K562 (cell line): ENCODE measurements around the gene GAB2. TPM values are rescaled to one million over a fixed set of nuclear protein-coding genes. Genes with fewer than 3 reads are reported as not detected.

Source experiments
- HES1 ChIP-seq: fragments of 450-650 bp; IDR thresholded peaks from 2 replicates; pipeline ENCODE4 v1.6.1; 2016; ENCODE audit warnings: low read depth, mild to moderate bottlenecking, moderate library complexity
- HIVEP1 ChIP-seq: fragments of 250-450 bp; sonication (Bioruptor Pico); IDR thresholded peaks from 2 replicates; pipeline ENCODE4 v1.4.0; 2020; ENCODE audit warnings: mild to moderate bottlenecking
- MAFF ChIP-seq: IDR thresholded peaks from 2 replicates; pipeline ENCODE4 v1.6.1; 2012; ENCODE audit warnings: low read length, improper control_type of control experiment
- MAFG ChIP-seq: fragments of 450-650 bp; conservative IDR thresholded peaks from 2 replicates; pipeline ENCODE4 v1.6.1; 2016; ENCODE audit warnings: missing genetic modification characterization, missing compliant biosample characterization
- MTF1 ChIP-seq: fragments of 250-450 bp; sonication (Bioruptor Pico); IDR thresholded peaks from 2 replicates; pipeline ENCODE4 v1.9.0; 2021; ENCODE audit warnings: moderate library complexity, mild to moderate bottlenecking, inconsistent platforms, borderline replicate concordance
- NCOA1 ChIP-seq: fragments of 450-650 bp; IDR thresholded peaks from 2 replicates; pipeline ENCODE4 v1.6.1; 2016; ENCODE audit warnings: low read depth
- NONO ChIP-seq, 2 experiments: fragments of 200-400 bp in 1 of 2; fragments of 450-650 bp in 1 of 2; formaldehyde crosslinking in 1 of 2; IDR thresholded peaks; 2 replicates each; pipeline ENCODE4 v1.6.1; 2017; ENCODE audit warnings: low read depth in 2 of 2, mild to moderate bottlenecking in 2 of 2, moderate library complexity in 2 of 2, low read length in 1 of 2
- NR1H2 ChIP-seq: sonication (generic); formaldehyde crosslinking; IDR thresholded peaks from 2 replicates; pipeline ENCODE4 v1.4.0; 2020; ENCODE audit warnings: mild to moderate bottlenecking, missing genetic modification reagents
- PHF8 ChIP-seq: fragments of 200-600 bp; sonication (generic); IDR thresholded peaks from 2 replicates; pipeline ENCODE4 v1.6.1; 2012; ENCODE audit warnings: mixed run types, mild to moderate bottlenecking, inconsistent platforms, low read length, moderate library complexity, borderline replicate concordance
- RAD21 ChIP-seq, 2 experiments: fragments of 250-450 bp in 1 of 2; fragments of 450-650 bp in 1 of 2; sonication (Bioruptor Pico) in 1 of 2; formaldehyde crosslinking in 1 of 2; IDR thresholded peaks in 1 of 2; conservative IDR thresholded peaks in 1 of 2; 2 replicates each; pipeline versions ENCODE4 v1.4.0 to v1.8.0; 2020 to 2022; ENCODE audit warnings: mild to moderate bottlenecking in 2 of 2, moderate library complexity in 1 of 2
- SIN3A ChIP-seq, 2 experiments: fragments of 150-350 bp in 1 of 2; IDR thresholded peaks; 2 replicates each; pipeline ENCODE4 v1.6.1; 2011 to 2016; ENCODE audit warnings: borderline replicate concordance in 2 of 2, low read depth in 2 of 2, low read length in 2 of 2, mild to moderate bottlenecking in 2 of 2, moderate library complexity in 2 of 2; ENCODE audit not compliant: control insufficient read depth in 1 of 2
- SMAD1 ChIP-seq: fragments of 150-350 bp; IDR thresholded peaks from 2 replicates; pipeline ENCODE4 v1.6.1; 2014; ENCODE audit warnings: low read length, low read depth; ENCODE audit not compliant: partially characterized antibody
- SMAD2 ChIP-seq: fragments of 150-350 bp; IDR thresholded peaks from 2 replicates; pipeline ENCODE4 v1.6.1; 2014; ENCODE audit warnings: low read depth, mild to moderate bottlenecking, low read length
- SP2 ChIP-seq: IDR thresholded peaks from 2 replicates; pipeline ENCODE4 v1.6.1; 2011; ENCODE audit warnings: mild to moderate bottlenecking, low read depth, low read length, moderate library complexity; ENCODE audit not compliant: poor library complexity, severe bottlenecking; ENCODE audit errors: extremely low read depth
- STAG1 ChIP-seq: sonication (generic); formaldehyde crosslinking; IDR thresholded peaks from 2 replicates; pipeline ENCODE4 v1.5.0; 2020; ENCODE audit warnings: missing genetic modification reagents, borderline replicate concordance
- TEAD2 ChIP-seq: fragments of 450-650 bp; IDR thresholded peaks from 2 replicates; pipeline ENCODE4 v1.6.1; 2016; ENCODE audit warnings: missing genetic modification characterization, control low read depth, missing compliant biosample characterization
- TEAD4 ChIP-seq, 2 experiments: sonication (generic) in 1 of 2; formaldehyde crosslinking in 1 of 2; IDR thresholded peaks; 2 replicates each; pipeline versions ENCODE4 v1.6.1 to v1.8.0; 2012 to 2022; ENCODE audit warnings: borderline replicate concordance in 1 of 2, inconsistent platforms in 1 of 2, low read length in 1 of 2, mild to moderate bottlenecking in 1 of 2, missing genetic modification reagents in 1 of 2
- ZBTB17 ChIP-seq: fragments of 450-650 bp; formaldehyde crosslinking; IDR thresholded peaks from 2 replicates; pipeline ENCODE4 v1.4.0; 2020; ENCODE audit warnings: mild to moderate bottlenecking
- ZBTB7A ChIP-seq: IDR thresholded peaks from 2 replicates; pipeline ENCODE4 v1.6.1; 2011; ENCODE audit warnings: low read depth, mild to moderate bottlenecking, low read length, moderate library complexity, borderline replicate concordance; ENCODE audit not compliant: control insufficient read depth
- ZNF184 ChIP-seq: sonication (generic); formaldehyde crosslinking; IDR thresholded peaks from 2 replicates; pipeline ENCODE4 v1.5.0; 2020; ENCODE audit warnings: missing genetic modification reagents
- polyA plus RNA-seq, 8 experiments: library from polyadenylated mRNA; depleted of rRNA in 4 of 8; stranded (reverse) in 5 of 8; unstranded in 3 of 8; fragments of >200 nt; fragmentation: Nextera tagmentation in 2 of 8; fragmentation: Illumina TruSeq in 1 of 8; extraction: Ambion mirVana in 2 of 8; extraction: Trizol in 1 of 8; gene quantifications; 2 replicates each; pipeline versions ENCODE4 v1.2.1 to v1.2.3, GENCODE V29; 2011 to 2014; ENCODE audit warnings: inconsistent platforms in 1 of 8, missing spikeins in 1 of 8
- total RNA-seq, 7 experiments: library from RNA; depleted of rRNA in 6 of 7; stranded (reverse); fragments of >200 nt in 6 of 7; fragmentation: Illumina TruSeq in 2 of 7; extraction: Trizol in 2 of 7; gene quantifications; 2 replicates each; pipeline versions ENCODE4 v1.2.1 to v1.2.3, GENCODE V29; 2011 to 2021; ENCODE audit warnings: low replicate concordance in 1 of 7
- TF ChIP-seq, protein P1 (sequence below): fragments of 250-450 bp; sonication (Bioruptor Pico); IDR thresholded peaks from 2 replicates; pipeline ENCODE4 v1.4.0; 2020; ENCODE audit warnings: mild to moderate bottlenecking, moderate library complexity
- TF ChIP-seq, protein P2 (sequence below): IDR thresholded peaks from 3 replicates; pipeline ENCODE4 v1.6.1; 2011; ENCODE audit warnings: borderline replicate concordance, mild to moderate bottlenecking; ENCODE audit not compliant: insufficient read length, insufficient read depth
- TF ChIP-seq, protein P3 (sequence below): fragments of 250-450 bp; sonication (Bioruptor Pico); IDR thresholded peaks from 2 replicates; pipeline ENCODE4 v1.9.0; 2021; ENCODE audit warnings: mild to moderate bottlenecking

Gene GAB2
- total and polyA plus RNA-seq, 9 of the 15 experiments (the other 6 are each of a cell fraction or from before 2014, with no cell fraction given), result 2.3 to 35.2 (median 16.1) TPM

DNA sequence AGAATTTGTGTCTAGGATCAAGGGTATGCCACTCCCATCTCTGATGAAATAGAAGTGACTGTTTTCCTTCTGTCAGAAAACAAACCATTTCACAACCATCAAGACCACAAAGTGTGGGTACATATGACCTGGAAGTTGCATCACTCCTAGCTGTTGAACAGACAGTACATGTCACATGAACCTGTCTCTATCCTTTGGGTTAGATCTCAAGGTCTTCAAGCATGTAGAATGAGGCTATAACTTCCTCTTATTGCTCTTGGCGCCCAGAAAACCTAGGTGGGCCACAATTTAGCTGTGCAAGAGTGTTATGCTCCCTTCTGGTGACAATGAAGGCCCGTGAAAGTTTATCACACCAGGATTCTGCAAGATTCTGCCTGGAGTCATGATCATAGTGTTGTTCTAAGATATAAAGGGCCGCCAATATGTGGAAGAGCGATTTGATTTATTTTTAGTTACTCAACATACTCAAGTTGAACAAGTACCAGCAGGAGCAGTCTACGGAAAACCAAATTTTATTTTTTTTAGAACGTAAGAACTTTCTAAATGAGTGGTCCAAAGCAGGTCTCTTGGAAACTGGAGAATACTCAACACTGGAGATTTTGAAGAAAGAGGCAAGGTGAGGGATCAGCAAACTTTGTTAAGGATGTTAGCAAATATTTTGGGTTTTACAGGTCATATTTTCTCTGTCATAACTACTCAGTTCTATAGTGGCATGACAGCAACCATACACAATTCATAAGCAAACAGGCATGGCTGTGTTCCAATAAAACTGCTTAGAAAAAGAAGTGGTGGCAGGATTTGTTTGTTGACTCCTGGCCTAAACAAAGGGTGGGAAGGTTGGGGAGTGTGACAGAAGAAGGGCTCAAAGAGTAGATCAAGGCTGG, 127.1 kb downstream of the GAB2 start (continued):
- TF ChIP-seq, protein P1, sequence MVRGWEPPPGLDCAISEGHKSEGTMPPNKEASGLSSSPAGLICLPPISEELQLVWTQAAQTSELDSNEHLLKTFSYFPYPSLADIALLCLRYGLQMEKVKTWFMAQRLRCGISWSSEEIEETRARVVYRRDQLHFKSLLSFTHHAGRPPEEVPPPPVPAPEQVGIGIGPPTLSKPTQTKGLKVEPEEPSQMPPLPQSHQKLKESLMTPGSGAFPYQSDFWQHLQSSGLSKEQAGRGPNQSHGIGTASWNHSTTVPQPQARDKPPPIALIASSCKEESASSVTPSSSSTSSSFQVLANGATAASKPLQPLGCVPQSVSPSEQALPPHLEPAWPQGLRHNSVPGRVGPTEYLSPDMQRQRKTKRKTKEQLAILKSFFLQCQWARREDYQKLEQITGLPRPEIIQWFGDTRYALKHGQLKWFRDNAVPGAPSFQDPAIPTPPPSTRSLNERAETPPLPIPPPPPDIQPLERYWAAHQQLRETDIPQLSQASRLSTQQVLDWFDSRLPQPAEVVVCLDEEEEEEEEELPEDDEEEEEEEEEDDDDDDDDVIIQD, result no peak
- TF ChIP-seq TEAD4 (IDR thresholded peaks at IDR 0.05; ENCODE audit: low read length), result peak; percentile 83
- TF ChIP-seq TEAD4 (CRISPR knock-in tag; IDR thresholded peaks at IDR 0.05; ENCODE audit: borderline replicate concordance), result no peak
- TF ChIP-seq ZBTB7A, result no peak
- no peak for TF ChIP-seq SMAD1
- TF ChIP-seq ZNF184 (CRISPR knock-in tag), result no peak
- peak; percentile 22; the same call in 1 of the 2 replicates for TF ChIP-seq HIVEP1 (CRISPR knock-in tag)
- TF ChIP-seq NCOA1, result peak; percentile 89
- TF ChIP-seq STAG1, result no peak
- TF ChIP-seq, protein P2, sequence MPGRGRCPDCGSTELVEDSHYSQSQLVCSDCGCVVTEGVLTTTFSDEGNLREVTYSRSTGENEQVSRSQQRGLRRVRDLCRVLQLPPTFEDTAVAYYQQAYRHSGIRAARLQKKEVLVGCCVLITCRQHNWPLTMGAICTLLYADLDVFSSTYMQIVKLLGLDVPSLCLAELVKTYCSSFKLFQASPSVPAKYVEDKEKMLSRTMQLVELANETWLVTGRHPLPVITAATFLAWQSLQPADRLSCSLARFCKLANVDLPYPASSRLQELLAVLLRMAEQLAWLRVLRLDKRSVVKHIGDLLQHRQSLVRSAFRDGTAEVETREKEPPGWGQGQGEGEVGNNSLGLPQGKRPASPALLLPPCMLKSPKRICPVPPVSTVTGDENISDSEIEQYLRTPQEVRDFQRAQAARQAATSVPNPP, result no peak
- TF ChIP-seq HES1, result peak; percentile 66
- TF ChIP-seq NONO (IDR thresholded peaks at IDR 0.05; ENCODE audit: low read depth in 2 of 2, low read length in 1 of 2), result peak in 1 of 2 experiments; percentile 37; a peak in 1 of 4 replicates
- TF ChIP-seq RAD21 (CRISPR knock-in tag; conservative IDR thresholded peaks at IDR 0.05 in 1 of 2, IDR thresholded peaks at IDR 0.05 in 1 of 2), result peak in 1 of 2 experiments; percentile 59
- no peak for TF ChIP-seq SP2
- TF ChIP-seq ZBTB17, result no peak; the same call in 1 of the 2 replicates
- TF ChIP-seq SIN3A (IDR thresholded peaks at IDR 0.05; ENCODE audit: borderline replicate concordance in 2 of 2, control insufficient read depth in 1 of 2, low read depth in 2 of 2, low read length in 2 of 2), result no peak
- TF ChIP-seq MAFF, result no peak
- TF ChIP-seq TEAD2 (tag), result no peak
- TF ChIP-seq PHF8, result no peak
- peak; percentile 45; the same call in 1 of the 2 replicates for TF ChIP-seq MTF1 (CRISPR knock-in tag)
- TF ChIP-seq NR1H2 (CRISPR knock-in tag), result no peak
- no peak for TF ChIP-seq SMAD2
- TF ChIP-seq MAFG, result 0 out of 2 replicates have a peak, but pooled peaks have one; percentile 7
- TF ChIP-seq, protein P3, sequence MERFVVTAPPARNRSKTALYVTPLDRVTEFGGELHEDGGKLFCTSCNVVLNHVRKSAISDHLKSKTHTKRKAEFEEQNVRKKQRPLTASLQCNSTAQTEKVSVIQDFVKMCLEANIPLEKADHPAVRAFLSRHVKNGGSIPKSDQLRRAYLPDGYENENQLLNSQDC (CRISPR knock-in tag), result no peak
